HCT116 (cell line): ENCODE measurements around the gene CTBP2. TPM values are rescaled to one million over a fixed set of nuclear protein-coding genes. Genes with fewer than 3 reads are reported as not detected.

Experiments
- ATAC-seq: fragments of 200-7000 bp; cut with Tn5 transposase; 2 replicates; pipeline ENCODE4 v1.9.1; 2020; ENCODE audit warnings: mild to moderate bottlenecking, moderate library complexity
- BruUV-seq: library from RNA; stranded (reverse); fragments of 400-500 nt; replicated peaks from 2 replicates; lab custom pipeline; 2021; lab: Mats Ljungman, UMichigan
- CTCF ChIA-PET: fragments of 300-600 bp; sonication (Branson Sonifier 250); formaldehyde crosslinking; loops from one replicate; lab custom pipeline; 2021; ENCODE audit warnings: antibody characterized with exemption; lab: Charles Lee
- POLR2A ChIA-PET: fragments of 300-600, 350-600 bp; sonication (Branson Sonifier 250); formaldehyde crosslinking; loops from one replicate; lab custom pipeline; 2021; ENCODE audit warnings: antibody characterized with exemption; lab: Charles Lee
- RAD21 ChIA-PET, 2 experiments: fragments of 300-600 bp; sonication (Branson Sonifier 250); formaldehyde crosslinking; loops; one replicate each; lab custom pipeline; 2023; ENCODE audit warnings: low total read pairs in 2 of 2; ENCODE audit not compliant: uncharacterized antibody in 2 of 2, unreplicated experiment in 2 of 2, low non-redundant PET in 1 of 2; lab: Charles Lee
- DNase-seq: peaks from one replicate; pipeline ENCODE4 v3.0.0-alpha.2; 2010; ENCODE audit warnings: low read depth, low spot score
- H2AFZ ChIP-seq: fragments of 200-600 bp; shearing (Covaris generic), sonication (generic); 2 replicates; pipeline ENCODE4 v1.6.1; 2017; ENCODE audit warnings: low read depth, mixed run types, mixed read lengths, antibody characterized with exemption, low read length; ENCODE audit not compliant: poor library complexity, severe bottlenecking
- H3K27ac ChIP-seq: 2 replicates; pipeline ENCODE4 v1.5.1; 2012; ENCODE audit warnings: low read depth, low read length
- H3K27me3 ChIP-seq: fragments of 200-600 bp; sonication (generic); 2 replicates; pipeline ENCODE4 v1.6.1; 2016; ENCODE audit warnings: mixed run types, low read length, mixed read lengths; ENCODE audit not compliant: insufficient read depth
- H3K36me3 ChIP-seq, 2 experiments: fragments of 200-500 bp in 1 of 2; fragments of 200-600 bp in 1 of 2; sonication (Bioruptor generic) in 1 of 2; sonication (generic) in 1 of 2; 2 replicates each; pipeline versions ENCODE4 v1.5.1 to v1.6.1; 2014 to 2016; ENCODE audit warnings: low read length in 2 of 2, inconsistent platforms in 1 of 2, mixed read lengths in 1 of 2, mixed run types in 1 of 2; ENCODE audit not compliant: insufficient read depth in 2 of 2, control insufficient read depth in 1 of 2
- H3K4me1 ChIP-seq, 2 experiments: fragments of 200-600 bp in 1 of 2; sonication (generic) in 1 of 2; 2 replicates each; pipeline versions ENCODE4 v1.5.1 to v1.6.1; 2012 to 2017; ENCODE audit warnings: low read length in 2 of 2, inconsistent platforms in 1 of 2, mild to moderate bottlenecking in 1 of 2, mixed read lengths in 1 of 2, mixed run types in 1 of 2, moderate library complexity in 1 of 2; ENCODE audit not compliant: insufficient read depth in 2 of 2, control insufficient read depth in 1 of 2
- H3K4me2 ChIP-seq: fragments of 200-600 bp; sonication (generic); 2 replicates; pipeline ENCODE4 v1.6.1; 2017; ENCODE audit warnings: mixed run types, low read length, mixed read lengths
- H3K4me3 ChIP-seq, 2 experiments: fragments of 200-600 bp in 1 of 2; sonication (generic) in 1 of 2; replicated peaks in 1 of 2; 2 replicates each; pipeline ENCODE4 v1.5.1; 2011 to 2016; ENCODE audit warnings: low read length in 2 of 2, control low read depth in 1 of 2, low read depth in 1 of 2, mild to moderate bottlenecking in 1 of 2, mixed read lengths in 1 of 2, mixed run types in 1 of 2
- H3K79me2 ChIP-seq: fragments of 200-600 bp; sonication (generic); 2 replicates; pipeline ENCODE4 v1.6.1; 2017; ENCODE audit warnings: mild to moderate bottlenecking, mixed run types, low read length, moderate library complexity, mixed read lengths; ENCODE audit not compliant: insufficient read depth
- H3K9ac ChIP-seq: fragments of 200-600 bp; sonication (generic); 2 replicates; pipeline ENCODE4 v1.6.1; 2016; ENCODE audit warnings: low read length, mixed read lengths
- H3K9me2 ChIP-seq: fragments of 200-600 bp; sonication (generic), shearing (Covaris generic); 2 replicates; pipeline ENCODE4 v1.6.1; 2017; ENCODE audit warnings: mixed run types, mild to moderate bottlenecking, moderate library complexity; ENCODE audit not compliant: insufficient read depth
- H3K9me3 ChIP-seq, 2 experiments: fragments of 200-500 bp in 1 of 2; fragments of 200-600 bp in 1 of 2; sonication (Bioruptor generic) in 1 of 2; sonication (generic) in 1 of 2; 2 replicates each; pipeline ENCODE4 v1.6.1; 2014 to 2017; ENCODE audit warnings: low read length in 2 of 2, mixed read lengths in 2 of 2, inconsistent platforms in 1 of 2, low read depth in 1 of 2, mild to moderate bottlenecking in 1 of 2, mixed run types in 1 of 2, moderate library complexity in 1 of 2; ENCODE audit not compliant: control insufficient read depth in 1 of 2, insufficient read depth in 1 of 2
- H4K20me1 ChIP-seq: fragments of 200-600 bp; sonication (generic), shearing (Covaris generic); 2 replicates; pipeline ENCODE4 v1.6.1; 2017; ENCODE audit warnings: mixed run types, mild to moderate bottlenecking, moderate library complexity; ENCODE audit not compliant: insufficient read depth
- CTCF ChIP-seq, 3 experiments: fragments of 200-600 bp in 1 of 3; sonication (generic) in 1 of 3; IDR thresholded peaks in 2 of 3; conservative IDR thresholded peaks in 1 of 3; 2 replicates each; pipeline ENCODE4 v1.5.1; 2012 to 2017; ENCODE audit warnings: low read depth in 2 of 3, low read length in 2 of 3, antibody characterized with exemption in 1 of 3, borderline replicate concordance in 1 of 3, control low read depth in 1 of 3, mild to moderate bottlenecking in 1 of 3, mixed read lengths in 1 of 3, mixed run types in 1 of 3, moderate library complexity in 1 of 3; ENCODE audit not compliant: insufficient read depth in 1 of 3
- EGR1 ChIP-seq: IDR thresholded peaks from 2 replicates; pipeline ENCODE4 v1.6.1; 2012; ENCODE audit warnings: low read depth
- ELF1 ChIP-seq: IDR thresholded peaks from 2 replicates; pipeline ENCODE4 v1.6.1; 2012; ENCODE audit warnings: low read depth, borderline replicate concordance
- EZH2 ChIP-seq: fragments of 200-600 bp; sonication (generic); IDR thresholded peaks from 2 replicates; pipeline ENCODE4 v1.6.1; 2017; ENCODE audit warnings: antibody characterized with exemption, mixed run types
- EZH2phosphoT487 ChIP-seq: fragments of 200-600 bp; IDR thresholded peaks from 2 replicates; pipeline ENCODE4 v1.6.1; 2018; ENCODE audit warnings: antibody characterized with exemption, borderline replicate concordance
- FOSL1 ChIP-seq: IDR thresholded peaks from 2 replicates; pipeline ENCODE4 v1.6.1; 2012; ENCODE audit warnings: low read depth
- POLR2A ChIP-seq: IDR thresholded peaks from 2 replicates; pipeline ENCODE4 v1.7.0; 2011; ENCODE audit warnings: borderline replicate concordance; ENCODE audit not compliant: insufficient read depth, insufficient read length; ENCODE audit errors: extremely low read depth
- POLR2AphosphoS5 ChIP-seq: IDR thresholded peaks from 2 replicates; pipeline ENCODE4 v1.6.1; 2011; ENCODE audit warnings: mild to moderate bottlenecking, low read depth, low read length, moderate library complexity
- RAD21 ChIP-seq: IDR thresholded peaks from 2 replicates; pipeline ENCODE4 v1.6.1; 2012; ENCODE audit warnings: low read depth, mild to moderate bottlenecking
- SIN3A ChIP-seq: IDR thresholded peaks from 2 replicates; pipeline ENCODE4 v1.6.1; 2012; ENCODE audit warnings: low read depth
- YY1 ChIP-seq: IDR thresholded peaks from 2 replicates; pipeline ENCODE4 v1.6.1; 2011; ENCODE audit warnings: low read length, low read depth, moderate library complexity, mild to moderate bottlenecking; ENCODE audit not compliant: insufficient replicate concordance; ENCODE audit errors: extremely low read depth
- intact Hi-C: fragments of 100-400 bp; cut with micrococcal nuclease; formaldehyde crosslinking; loops from 2 replicates; pipeline ENCODE4 v1.10.0; 2022
- total RNA-seq: library from RNA; stranded (reverse); gene quantifications from one replicate; pipeline ENCODE4 v1.2.1, GENCODE V29; 2021; ENCODE audit not compliant: unreplicated experiment

CTBP2 gene
- total RNA-seq, 1 experiment from 2014 or later: 144 TPM

GRCh38 chr10:125208854-125209565, 48.6 kb upstream of the CTBP2 start:
- H3K4me1 ChIP-seq: no peaks in the 10 kb centered on the region
- no peaks in the 10 kb centered on the region for H3K9me2 ChIP-seq
- intact Hi-C loops: no loop called here
- H3K79me2 ChIP-seq: no peaks in the 10 kb centered on the region
- no peaks in the 10 kb centered on the region for H4K20me1 ChIP-seq
- ATAC-seq (no peak), DNase-seq (no peak)
- H3K9me3 ChIP-seq: no peaks in the 10 kb centered on the region
- H2AFZ ChIP-seq: no peak overlapping the region
- TF ChIP-seq POLR2AphosphoS5: no peak
- TF ChIP-seq EZH2: no peak
- no peak for TF ChIP-seq EGR1
- no peak for TF ChIP-seq POLR2A
- TF ChIP-seq EZH2phosphoT487: no peak
- no peak for TF ChIP-seq CTCF (IDR thresholded peaks at IDR 0.05 in 2 of 3, conservative IDR thresholded peaks at IDR 0.05 in 1 of 3; ENCODE audit: borderline replicate concordance in 1 of 3, insufficient read depth in 1 of 3, low read depth in 2 of 3, low read length in 2 of 3)
- no peak for TF ChIP-seq ELF1
- no peak for TF ChIP-seq RAD21
- TF ChIP-seq FOSL1: no peak
- no peak for TF ChIP-seq SIN3A
- no peak for TF ChIP-seq YY1
- H3K27me3 ChIP-seq: no peaks in the 10 kb centered on the region
- no peaks in the 10 kb centered on the region for H3K36me3 ChIP-seq
- POLR2A ChIA-PET: no interaction called here
- no peak overlapping the region for H3K4me2 ChIP-seq
- H3K4me3 ChIP-seq: no peak overlapping the region
- H3K9ac ChIP-seq: no peak overlapping the region
- RAD21 ChIA-PET: no interaction called here
- CTCF ChIA-PET: no interaction called here
- H3K27ac ChIP-seq: no peak overlapping the region
- BruUV-seq: no TSS peak
